Activated gamma-delta T cell (primary cell): ENCODE measurements around the gene OR2T1.
"Not testable (repeated sequence)": the region's sequence is repeated elsewhere in the genome, so short reads cannot be mapped to it uniquely, and the experiment has no call there.

Experiments
- DNase-seq: peaks from one replicate; lab custom pipeline; 2025; lab: John Stamatoyannopoulos, UW
- total RNA-seq, 2 donors: gene quantifications; one replicate each; lab custom pipeline; 2026; lab: John Stamatoyannopoulos, UW

The OR2T1 gene
- total RNA-seq: 0 reads per million in 2 donors

GRCh38 chr1:248402748-248403147, at the start of gene OR2T1:
Gene OR2T1, plus strand, starts transcription at chr1:248403048. Its CDS starts 3,100 bp downstream, at chr1:248406148.
- DNase-seq: no peak

GRCh38 chr1:248359415-248359814, 43.4 kb upstream of the OR2T1 start:
- no peak for DNase-seq

GRCh38 chr1:248361121-248361715, 41.6 kb upstream of the OR2T1 start, which contains the start of gene OR2T4:
Gene OR2T4, plus strand, starts transcription at chr1:248361665. Its CDS starts 0 bp downstream, at chr1:248361665.
- no peak for DNase-seq

- no peak for DNase-seq
These were observed 36.2 kb upstream of the OR2T1 start for GRCh38 chr1:248366609-248367008.

GRCh38 chr1:248372394-248372793, 30.5 kb upstream of the OR2T1 start:
- no peak for DNase-seq

- no peak for DNase-seq
These were observed 29.1 kb upstream of the OR2T1 start for GRCh38 chr1:248373761-248374160.

GRCh38 chr1:248375446-248375845, 27.4 kb upstream of the OR2T1 start, which contains the start of gene OR2T6:
Gene OR2T6, plus strand, starts transcription at chr1:248375746. Its CDS starts 11,863 bp downstream, at chr1:248387609.
- DNase-seq: no peak

- DNase-seq: no peak
These were observed 25.9 kb upstream of the OR2T1 start for GRCh38 chr1:248376916-248377315.

GRCh38 chr1:248380854-248381253, 22.0 kb upstream of the OR2T1 start:
- no peak for DNase-seq

- DNase-seq: no peak
These were observed 14.4 kb upstream of the OR2T1 start for GRCh38 chr1:248388426-248388825.

- DNase-seq: no peak
These were observed 9.8 kb upstream of the OR2T1 start for GRCh38 chr1:248393050-248393449.

- no peak for DNase-seq
These were observed 1.2 kb downstream of the OR2T1 start for GRCh38 chr1:248404024-248404423.

GRCh38 chr1:248406721-248407692, 4.2 kb downstream of the OR2T1 start:
- DNase-seq: no peak

- no peak for DNase-seq
These were observed 13.4 kb downstream of the OR2T1 start for GRCh38 chr1:248416226-248416625.

GRCh38 chr1:248417854-248418253, 15.0 kb downstream of the OR2T1 start:
- no peak for DNase-seq

GRCh38 chr1:248421384-248421783, 18.5 kb downstream of the OR2T1 start:
- no peak for DNase-seq

GRCh38 chr1:248427526-248428191, 24.8 kb downstream of the OR2T1 start:
- not testable (repeated sequence) for DNase-seq

- DNase-seq: not testable (repeated sequence)
These were observed 25.3 kb downstream of the OR2T1 start for GRCh38 chr1:248428192-248428533.

- DNase-seq: not testable (repeated sequence)
These were observed 28.8 kb downstream of the OR2T1 start for GRCh38 chr1:248431683-248432082.

GRCh38 chr1:248432201-248432600, 29.4 kb downstream of the OR2T1 start:
- not testable (repeated sequence) for DNase-seq

GRCh38 chr1:248433811-248434415, 31.1 kb downstream of the OR2T1 start:
- DNase-seq: not testable (repeated sequence)

- not testable (repeated sequence) for DNase-seq
These were observed 32.1 kb downstream of the OR2T1 start for GRCh38 chr1:248434913-248435312.
